ENCODE data around the gene SMIM36.

DNA sequence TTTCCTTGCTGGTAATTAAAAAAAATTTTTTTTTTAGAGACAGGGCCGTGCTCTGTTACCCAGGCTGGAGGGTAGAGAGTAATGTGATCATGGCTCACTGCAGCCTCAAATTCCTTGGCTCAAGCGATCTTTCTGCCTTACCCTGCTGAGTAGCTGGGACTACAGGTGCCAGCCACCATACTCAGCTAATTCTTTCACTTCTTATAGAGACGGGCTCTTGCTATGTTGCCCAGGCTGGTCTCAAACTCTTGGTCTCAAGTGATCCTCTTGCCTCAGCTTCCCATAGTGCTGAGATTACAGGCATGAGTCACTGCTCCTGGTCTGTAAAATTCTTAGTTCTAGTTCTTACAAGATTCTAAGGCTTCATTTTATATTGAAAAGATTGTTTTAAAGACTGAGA lies 11.1 kb downstream of the SMIM36 start:
- TF ChIP-seq, protein P1, sequence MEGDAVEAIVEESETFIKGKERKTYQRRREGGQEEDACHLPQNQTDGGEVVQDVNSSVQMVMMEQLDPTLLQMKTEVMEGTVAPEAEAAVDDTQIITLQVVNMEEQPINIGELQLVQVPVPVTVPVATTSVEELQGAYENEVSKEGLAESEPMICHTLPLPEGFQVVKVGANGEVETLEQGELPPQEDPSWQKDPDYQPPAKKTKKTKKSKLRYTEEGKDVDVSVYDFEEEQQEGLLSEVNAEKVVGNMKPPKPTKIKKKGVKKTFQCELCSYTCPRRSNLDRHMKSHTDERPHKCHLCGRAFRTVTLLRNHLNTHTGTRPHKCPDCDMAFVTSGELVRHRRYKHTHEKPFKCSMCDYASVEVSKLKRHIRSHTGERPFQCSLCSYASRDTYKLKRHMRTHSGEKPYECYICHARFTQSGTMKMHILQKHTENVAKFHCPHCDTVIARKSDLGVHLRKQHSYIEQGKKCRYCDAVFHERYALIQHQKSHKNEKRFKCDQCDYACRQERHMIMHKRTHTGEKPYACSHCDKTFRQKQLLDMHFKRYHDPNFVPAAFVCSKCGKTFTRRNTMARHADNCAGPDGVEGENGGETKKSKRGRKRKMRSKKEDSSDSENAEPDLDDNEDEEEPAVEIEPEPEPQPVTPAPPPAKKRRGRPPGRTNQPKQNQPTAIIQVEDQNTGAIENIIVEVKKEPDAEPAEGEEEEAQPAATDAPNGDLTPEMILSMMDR (IDR thresholded peaks at IDR 0.05 in 4 of 5, conservative IDR thresholded peaks at IDR 0.05 in 1 of 5), result no peak
- TF ChIP-seq POLR2A (IDR thresholded peaks at IDR 0.05), result no peak
